Fibroblast of mammary gland (primary cell): ENCODE measurements around the gene ATPAF1.

Experiments used
- DNase-seq: peaks from one replicate; pipeline ENCODE4 v3.0.0-alpha.2; 2010; ENCODE audit warnings: low read depth
- H3K4me3 ChIP-seq: 2 replicates; pipeline ENCODE4 v1.5.1; 2011; ENCODE audit warnings: low read depth, mild to moderate bottlenecking, low read length, moderate library complexity; ENCODE audit not compliant: control insufficient read depth
- TF ChIP-seq, protein P1 (sequence below): conservative IDR thresholded peaks from 2 replicates; pipeline ENCODE4 v1.5.1; 2011; ENCODE audit warnings: low read depth, low read length, inconsistent platforms; ENCODE audit not compliant: control insufficient read depth, insufficient read depth

The ATPAF1 gene, protein sequence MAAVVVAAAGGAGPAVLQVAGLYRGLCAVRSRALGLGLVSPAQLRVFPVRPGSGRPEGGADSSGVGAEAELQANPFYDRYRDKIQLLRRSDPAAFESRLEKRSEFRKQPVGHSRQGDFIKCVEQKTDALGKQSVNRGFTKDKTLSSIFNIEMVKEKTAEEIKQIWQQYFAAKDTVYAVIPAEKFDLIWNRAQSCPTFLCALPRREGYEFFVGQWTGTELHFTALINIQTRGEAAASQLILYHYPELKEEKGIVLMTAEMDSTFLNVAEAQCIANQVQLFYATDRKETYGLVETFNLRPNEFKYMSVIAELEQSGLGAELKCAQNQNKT

DNA sequence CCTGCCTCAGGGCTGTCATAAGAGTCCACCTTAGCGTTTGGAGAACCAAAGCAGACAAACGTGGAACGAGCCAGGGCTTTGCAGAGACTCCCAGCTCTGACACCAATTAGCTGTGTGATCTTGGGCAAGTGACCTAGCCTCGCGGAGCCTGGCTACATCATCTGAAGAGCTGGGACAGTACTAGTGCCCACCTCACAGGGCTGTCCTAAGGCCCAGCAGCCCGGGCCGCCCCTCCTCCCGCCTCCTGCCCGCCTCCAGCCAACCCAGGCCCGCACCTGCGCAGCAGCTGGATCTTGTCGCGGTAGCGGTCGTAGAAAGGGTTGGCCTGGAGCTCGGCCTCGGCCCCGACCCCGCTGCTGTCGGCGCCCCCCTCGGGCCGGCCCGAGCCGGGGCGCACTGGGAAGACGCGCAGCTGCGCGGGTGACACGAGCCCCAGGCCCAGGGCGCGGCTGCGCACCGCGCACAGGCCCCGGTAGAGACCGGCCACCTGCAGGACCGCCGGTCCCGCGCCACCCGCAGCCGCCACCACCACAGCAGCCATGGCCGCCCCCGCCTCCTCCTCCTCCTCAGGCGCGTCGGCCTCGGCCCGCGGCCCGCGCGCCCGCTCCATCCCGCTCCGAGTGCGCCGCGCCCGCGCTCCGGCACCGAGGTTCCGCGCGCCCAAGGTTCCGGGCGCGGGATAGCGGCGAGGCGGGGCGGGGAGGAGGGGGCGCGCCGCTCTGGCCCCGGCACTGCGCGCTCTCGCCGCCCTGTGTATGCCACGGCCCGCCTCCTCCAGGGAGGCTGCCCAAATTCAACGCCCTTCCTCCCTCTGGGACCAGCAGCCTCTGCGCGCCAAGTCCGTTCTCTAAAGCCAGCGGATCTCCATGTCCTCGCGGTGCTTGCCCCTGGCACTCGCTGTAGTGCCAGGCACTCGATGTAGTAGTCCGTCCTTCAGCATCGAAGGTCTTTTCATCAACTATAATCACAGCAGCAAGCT lies at the start of gene ATPAF1:
Gene ATPAF1, minus strand, starts transcription at position 583 of the 979 bp plus-strand sequence. Its CDS starts 42 bp downstream, at position 541.
- TF ChIP-seq, protein P1, sequence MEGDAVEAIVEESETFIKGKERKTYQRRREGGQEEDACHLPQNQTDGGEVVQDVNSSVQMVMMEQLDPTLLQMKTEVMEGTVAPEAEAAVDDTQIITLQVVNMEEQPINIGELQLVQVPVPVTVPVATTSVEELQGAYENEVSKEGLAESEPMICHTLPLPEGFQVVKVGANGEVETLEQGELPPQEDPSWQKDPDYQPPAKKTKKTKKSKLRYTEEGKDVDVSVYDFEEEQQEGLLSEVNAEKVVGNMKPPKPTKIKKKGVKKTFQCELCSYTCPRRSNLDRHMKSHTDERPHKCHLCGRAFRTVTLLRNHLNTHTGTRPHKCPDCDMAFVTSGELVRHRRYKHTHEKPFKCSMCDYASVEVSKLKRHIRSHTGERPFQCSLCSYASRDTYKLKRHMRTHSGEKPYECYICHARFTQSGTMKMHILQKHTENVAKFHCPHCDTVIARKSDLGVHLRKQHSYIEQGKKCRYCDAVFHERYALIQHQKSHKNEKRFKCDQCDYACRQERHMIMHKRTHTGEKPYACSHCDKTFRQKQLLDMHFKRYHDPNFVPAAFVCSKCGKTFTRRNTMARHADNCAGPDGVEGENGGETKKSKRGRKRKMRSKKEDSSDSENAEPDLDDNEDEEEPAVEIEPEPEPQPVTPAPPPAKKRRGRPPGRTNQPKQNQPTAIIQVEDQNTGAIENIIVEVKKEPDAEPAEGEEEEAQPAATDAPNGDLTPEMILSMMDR: no peak
- H3K4me3 ChIP-seq: peak within 1 kb of the TSS; percentile 73
- peak; percentile 78 for DNase-seq

DNA sequence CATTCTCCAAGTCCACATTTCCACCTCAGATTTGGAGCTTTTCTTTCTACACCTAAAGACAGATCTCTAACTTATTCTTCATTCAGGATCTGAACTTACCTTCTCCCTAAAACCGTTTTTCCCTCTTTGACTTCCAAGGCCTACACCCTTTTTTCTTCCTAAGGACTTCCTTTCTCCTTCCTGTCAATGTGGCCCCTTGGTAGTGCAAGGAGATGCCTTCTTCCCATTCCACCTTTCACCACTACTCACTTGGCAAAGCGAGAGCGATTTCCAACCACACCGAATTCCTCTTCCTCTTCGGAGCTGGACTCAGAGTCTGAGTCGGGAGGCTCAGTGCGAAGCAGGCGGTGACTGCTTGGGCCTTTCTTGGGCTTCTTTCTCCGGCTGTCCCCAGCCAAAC lies 49.5 kb upstream of the ATPAF1 start:
- peak overlapping the region; percentile 71 for H3K4me3 ChIP-seq
- TF ChIP-seq, protein P1: no peak
- no peak for DNase-seq

DNA sequence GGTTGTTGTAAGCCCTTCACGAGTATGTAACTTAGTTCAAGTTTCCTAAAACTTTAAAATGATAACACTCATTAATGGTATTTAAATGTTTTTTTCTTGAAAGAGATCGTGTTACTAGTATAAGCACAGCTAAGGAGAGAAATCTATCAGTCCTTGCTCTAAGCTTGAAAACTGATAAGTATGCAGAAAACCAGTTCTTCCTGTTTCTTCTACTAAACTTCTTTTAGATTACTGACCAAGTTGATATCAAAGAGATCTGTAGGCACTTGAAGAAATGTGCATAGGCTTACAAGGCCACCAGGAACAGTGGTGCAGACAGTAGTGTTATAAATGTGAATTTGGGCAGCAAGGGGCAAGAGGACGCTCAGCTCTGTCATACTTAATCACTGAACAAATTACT lies 46.8 kb upstream of the ATPAF1 start:
- TF ChIP-seq, protein P1: no peak
- DNase-seq: no peak

DNA sequence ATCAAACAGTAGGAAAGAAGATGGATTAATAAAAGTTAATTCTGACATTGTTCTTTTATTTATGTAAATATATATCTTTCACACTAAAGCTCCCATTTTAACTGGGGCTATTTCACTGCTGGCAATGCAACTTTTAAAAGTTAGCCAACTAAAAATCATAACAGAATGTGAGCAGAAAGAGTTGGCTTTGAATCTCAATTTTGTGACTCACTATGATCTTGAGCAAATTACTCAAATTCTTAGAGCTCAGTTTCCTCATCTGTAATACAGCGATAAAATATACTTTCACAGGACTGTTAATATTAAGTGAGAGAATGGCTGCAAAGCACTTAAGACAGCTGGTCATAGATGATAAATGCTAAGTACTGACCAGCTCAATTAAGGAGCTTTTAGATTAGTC lies 40.0 kb upstream of the ATPAF1 start:
- TF ChIP-seq, protein P1: no peak
- no peak for DNase-seq
- H3K4me3 ChIP-seq: no peak overlapping the region

More for the DNA sequence above, 46.8 kb upstream of the ATPAF1 start:
- no peak overlapping the region for H3K4me3 ChIP-seq

DNA sequence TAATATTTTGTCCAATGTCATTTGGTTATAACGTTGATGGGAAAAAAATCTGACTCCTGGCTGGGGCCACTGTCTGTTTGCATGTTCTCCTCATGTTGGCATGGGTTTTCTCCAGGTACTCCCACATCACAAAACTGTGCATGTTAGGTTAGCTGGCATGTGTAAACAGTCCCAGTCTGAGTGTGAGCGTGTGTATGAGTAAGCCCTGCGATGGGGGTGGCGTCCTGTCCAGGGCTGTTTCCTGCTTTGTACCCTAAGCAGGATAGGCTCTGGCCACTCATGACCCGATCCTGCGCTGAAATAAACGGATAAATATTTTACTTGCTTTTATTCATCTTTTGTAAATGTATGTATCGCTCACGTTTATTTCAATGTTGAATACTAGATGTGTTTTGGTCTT lies 37.2 kb upstream of the ATPAF1 start:
- no peak for DNase-seq
- no peak overlapping the region for H3K4me3 ChIP-seq
- TF ChIP-seq, protein P1: no peak

DNA sequence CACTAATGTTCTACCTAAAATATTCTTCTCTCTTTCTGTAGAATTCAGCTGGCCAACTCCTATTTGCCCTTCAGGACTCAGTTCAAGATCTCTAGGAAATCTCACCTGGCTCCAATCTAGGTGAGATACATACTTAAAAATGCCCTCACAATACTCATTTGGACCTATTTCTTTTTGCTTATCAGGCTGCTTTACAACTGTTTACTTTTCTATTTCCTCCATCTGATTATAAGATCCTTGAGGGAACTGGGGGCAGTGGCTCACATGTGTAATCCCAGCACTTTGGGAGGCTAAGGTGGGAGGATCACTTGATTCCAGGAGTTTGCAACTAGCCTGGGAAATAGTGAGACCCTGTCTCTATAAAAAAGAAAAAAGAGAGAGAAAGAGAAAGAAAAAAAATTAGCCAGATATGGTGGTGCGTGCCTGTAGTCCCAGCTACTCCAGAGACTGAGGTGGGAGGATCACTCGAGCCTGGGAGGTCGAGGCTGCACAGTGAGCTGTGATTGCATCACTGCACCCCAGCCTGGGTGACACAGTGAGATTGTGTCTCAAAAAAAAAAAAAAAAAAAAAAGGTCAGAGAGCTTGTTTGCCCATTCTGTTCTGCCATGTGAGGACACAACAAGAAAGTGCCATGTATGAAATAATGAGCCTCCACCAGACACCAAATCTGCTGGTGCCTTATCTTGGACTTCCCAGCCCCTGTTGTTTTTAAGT lies 35.9 kb upstream of the ATPAF1 start:
- no peak overlapping the region for H3K4me3 ChIP-seq
- no peak for DNase-seq

More for the DNA sequence above, 35.9 kb upstream of the ATPAF1 start:
- TF ChIP-seq, protein P1: no peak
